KOPT-K1 (cell line): ENCODE data around the gene BCAS3.

ENCODE experiments used
- H3K27ac ChIP-seq: fragments of 200-600 bp; sonication (generic); 2 replicates; pipeline ENCODE4 v1.5.1; 2016; ENCODE audit warnings: antibody characterized with exemption, mild to moderate bottlenecking, low read depth, low read length; ENCODE audit not compliant: poor library complexity, severe bottlenecking
- H3K36me3 ChIP-seq: fragments of 200-600 bp; sonication (generic); 2 replicates; pipeline ENCODE4 v1.5.1; 2017; ENCODE audit warnings: antibody characterized with exemption, mild to moderate bottlenecking, low read length, moderate library complexity; ENCODE audit not compliant: insufficient read depth
- H3K9me3 ChIP-seq: fragments of 200-600 bp; sonication (generic); 2 replicates; pipeline ENCODE4 v1.5.1; 2017; ENCODE audit warnings: antibody characterized with exemption, low read length, mild to moderate bottlenecking; ENCODE audit not compliant: insufficient read depth, poor library complexity, severe bottlenecking

The BCAS3 gene

DNA sequence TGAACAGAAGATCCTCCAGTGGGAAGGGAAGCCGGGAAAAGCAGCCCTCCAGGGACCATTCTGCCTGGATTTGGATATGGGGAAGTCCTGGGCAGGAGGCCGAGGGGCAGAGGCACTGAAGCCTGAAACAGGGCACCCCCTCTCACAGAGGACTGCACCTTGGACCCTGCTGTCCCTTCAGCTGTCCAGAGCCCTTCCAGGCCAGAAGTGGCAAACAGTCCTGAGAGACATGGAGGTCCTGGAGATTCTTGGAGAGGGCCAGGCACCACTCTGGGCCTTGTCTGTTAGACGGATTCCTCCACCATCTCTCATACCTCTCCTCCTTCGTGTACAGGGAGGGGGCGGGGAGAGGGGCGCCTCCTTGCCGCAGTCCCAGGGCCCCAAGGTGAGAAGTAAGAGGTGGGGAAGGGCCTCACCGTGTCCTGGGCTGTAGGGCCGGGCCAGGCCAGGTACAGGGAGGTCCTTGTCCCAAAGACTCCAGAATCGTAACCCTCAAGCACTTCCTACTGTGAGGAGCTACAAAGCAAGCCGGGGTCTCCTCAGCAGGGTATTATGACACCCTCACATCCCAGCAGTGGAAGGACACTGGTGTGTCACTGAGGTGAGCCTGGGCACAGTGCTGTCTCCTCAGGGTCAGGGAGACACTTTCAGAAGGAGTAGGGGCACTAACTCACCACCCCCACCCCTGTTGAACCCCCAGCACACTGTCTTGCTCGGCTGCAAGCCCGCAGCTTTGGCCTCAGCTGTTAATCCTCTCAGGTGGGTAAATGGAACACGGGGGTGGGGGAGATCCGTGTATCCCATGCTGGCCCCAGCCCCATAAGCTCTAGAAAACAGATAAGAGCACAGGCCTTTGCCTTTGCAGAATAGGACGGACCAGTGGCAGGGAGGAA lies 705.4 kb downstream of the BCAS3 start:
- no peaks in the 10 kb centered on the region for H3K9me3 ChIP-seq
- H3K36me3 ChIP-seq = no peaks in the 10 kb centered on the region
- H3K27ac ChIP-seq = no peak overlapping the region

- H3K27ac ChIP-seq = no peak overlapping the region
- H3K9me3 ChIP-seq = no peaks in the 10 kb centered on the region
- no peaks in the 10 kb centered on the region for H3K36me3 ChIP-seq
Measured at GRCh38 chr17:61383689-61384201, 706.1 kb downstream of the BCAS3 start.

DNA sequence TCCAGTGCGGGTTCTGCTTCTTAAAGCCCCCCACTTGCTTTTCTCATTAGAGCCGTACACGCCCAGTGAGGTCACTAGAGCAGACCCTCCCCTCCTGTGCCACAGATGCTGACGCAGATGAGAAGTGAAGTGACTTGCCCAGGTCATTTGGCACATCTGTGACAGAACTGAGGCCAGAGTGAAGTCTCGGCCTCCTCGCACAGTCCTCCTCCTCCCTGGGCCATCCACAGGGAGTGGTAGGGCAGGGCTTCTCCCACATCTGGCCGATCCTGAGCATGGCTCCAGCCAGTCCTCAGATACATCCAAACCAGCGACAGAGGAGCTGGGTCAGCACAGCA lies 706.7 kb downstream of the BCAS3 start:
- no peak overlapping the region for H3K27ac ChIP-seq
- H3K9me3 ChIP-seq = no peaks in the 10 kb centered on the region
- H3K36me3 ChIP-seq = no peaks in the 10 kb centered on the region

DNA sequence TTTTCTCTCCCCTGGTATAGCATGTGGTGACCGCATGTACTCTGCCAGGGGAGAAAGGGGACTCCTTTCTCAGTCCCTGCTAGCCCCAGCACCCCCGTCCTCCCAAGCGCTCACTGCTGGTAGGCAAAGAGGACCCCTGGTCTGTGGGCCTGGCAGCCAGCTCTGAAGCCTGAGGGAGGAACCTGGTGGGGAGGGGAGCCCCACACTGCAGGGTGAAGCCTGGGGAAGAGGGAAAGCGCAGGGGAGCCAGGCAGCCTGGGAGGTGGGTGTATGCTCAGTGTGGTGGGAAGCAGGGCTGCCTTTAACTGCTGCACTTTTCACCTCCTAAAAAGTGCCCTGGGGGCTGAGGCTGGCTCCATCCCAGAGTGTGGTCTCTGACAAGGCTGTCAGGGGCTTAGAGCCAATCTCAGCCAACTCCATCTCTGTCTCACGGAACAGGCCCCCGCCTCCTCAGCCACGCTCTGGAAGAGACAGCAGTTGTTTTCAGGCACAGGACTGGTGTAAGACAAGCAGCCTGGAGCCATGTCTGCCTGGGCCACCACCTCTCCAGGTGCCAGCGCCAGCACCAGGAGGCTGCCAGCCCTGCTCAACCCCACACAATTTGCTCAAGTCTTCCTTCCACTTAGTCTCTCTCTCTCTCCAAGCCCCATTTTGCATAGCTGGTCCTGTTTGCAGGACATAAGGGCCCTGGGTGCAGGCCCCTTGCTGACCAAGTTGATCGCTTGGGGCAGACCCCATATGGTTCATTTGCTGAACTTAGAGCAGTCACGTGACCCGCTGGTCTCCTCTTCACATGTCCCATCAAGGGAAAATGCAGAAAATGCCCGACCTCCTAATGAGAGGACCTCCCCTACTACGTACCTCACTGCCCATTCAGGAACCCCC lies 707.3 kb downstream of the BCAS3 start:
- Histone ChIP-seq H3K9me3 (no peaks in the 10 kb centered on the region), H3K27ac (no peak overlapping the region), H3K36me3 (no peaks in the 10 kb centered on the region)

- no peak overlapping the region for H3K27ac ChIP-seq
- no peaks in the 10 kb centered on the region for H3K9me3 ChIP-seq
- H3K36me3 ChIP-seq = no peaks in the 10 kb centered on the region
Measured at GRCh38 chr17:61385577-61386236, 708.1 kb downstream of the BCAS3 start.

GRCh38 chr17:61386251-61386650 lies 708.6 kb downstream of the BCAS3 start:
- Histone ChIP-seq H3K9me3 (no peaks in the 10 kb centered on the region), H3K27ac (no peak overlapping the region), H3K36me3 (no peaks in the 10 kb centered on the region)

GRCh38 chr17:61387011-61387410 lies 709.4 kb downstream of the BCAS3 start:
- Histone ChIP-seq H3K9me3 (no peaks in the 10 kb centered on the region), H3K36me3 (no peaks in the 10 kb centered on the region), H3K27ac (no peak overlapping the region)

GRCh38 chr17:61387511-61388305 lies 710.1 kb downstream of the BCAS3 start:
- no peaks in the 10 kb centered on the region for H3K36me3 ChIP-seq
- no peaks in the 10 kb centered on the region for H3K9me3 ChIP-seq
- H3K27ac ChIP-seq = no peak overlapping the region

DNA sequence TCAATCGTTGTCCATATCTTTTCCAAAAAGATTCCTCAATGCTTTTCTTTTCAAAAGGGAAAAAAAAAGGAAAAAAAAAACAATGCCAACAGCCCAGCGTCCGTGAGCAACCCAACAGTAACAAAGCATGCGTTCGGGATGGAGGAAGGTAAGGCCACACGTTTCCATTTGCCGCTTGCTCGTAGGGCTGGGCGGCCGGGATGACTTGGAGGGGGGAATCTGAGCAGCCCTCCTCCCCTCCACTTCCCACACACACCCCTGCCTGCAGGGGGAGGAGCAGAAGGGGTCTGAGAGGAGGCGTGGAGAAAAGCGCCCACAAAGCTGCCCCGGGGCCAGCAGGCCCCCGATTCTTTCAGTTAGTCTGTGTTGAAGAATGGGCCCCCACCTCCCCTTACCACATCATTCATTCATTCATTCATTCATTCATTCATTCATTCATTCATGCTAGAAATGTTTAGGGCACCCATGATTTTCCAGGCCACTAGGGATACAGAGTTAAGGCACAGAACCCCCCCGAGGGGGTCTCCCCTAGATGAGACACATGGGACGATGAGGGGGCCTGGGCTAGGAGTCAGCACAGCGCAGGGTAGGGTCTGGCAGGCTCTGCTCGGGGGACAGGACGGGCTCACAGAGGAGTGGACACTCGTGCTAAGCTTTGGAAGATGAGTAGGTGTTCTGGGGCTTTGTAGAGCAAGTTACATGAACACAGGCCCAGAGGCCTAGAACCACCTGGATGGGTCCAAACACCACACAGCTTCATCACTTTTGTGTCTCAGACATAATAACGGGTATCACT lies 711.1 kb downstream of the BCAS3 start:
- H3K9me3 ChIP-seq = no peaks in the 10 kb centered on the region
- no peak overlapping the region for H3K27ac ChIP-seq
- no peaks in the 10 kb centered on the region for H3K36me3 ChIP-seq

DNA sequence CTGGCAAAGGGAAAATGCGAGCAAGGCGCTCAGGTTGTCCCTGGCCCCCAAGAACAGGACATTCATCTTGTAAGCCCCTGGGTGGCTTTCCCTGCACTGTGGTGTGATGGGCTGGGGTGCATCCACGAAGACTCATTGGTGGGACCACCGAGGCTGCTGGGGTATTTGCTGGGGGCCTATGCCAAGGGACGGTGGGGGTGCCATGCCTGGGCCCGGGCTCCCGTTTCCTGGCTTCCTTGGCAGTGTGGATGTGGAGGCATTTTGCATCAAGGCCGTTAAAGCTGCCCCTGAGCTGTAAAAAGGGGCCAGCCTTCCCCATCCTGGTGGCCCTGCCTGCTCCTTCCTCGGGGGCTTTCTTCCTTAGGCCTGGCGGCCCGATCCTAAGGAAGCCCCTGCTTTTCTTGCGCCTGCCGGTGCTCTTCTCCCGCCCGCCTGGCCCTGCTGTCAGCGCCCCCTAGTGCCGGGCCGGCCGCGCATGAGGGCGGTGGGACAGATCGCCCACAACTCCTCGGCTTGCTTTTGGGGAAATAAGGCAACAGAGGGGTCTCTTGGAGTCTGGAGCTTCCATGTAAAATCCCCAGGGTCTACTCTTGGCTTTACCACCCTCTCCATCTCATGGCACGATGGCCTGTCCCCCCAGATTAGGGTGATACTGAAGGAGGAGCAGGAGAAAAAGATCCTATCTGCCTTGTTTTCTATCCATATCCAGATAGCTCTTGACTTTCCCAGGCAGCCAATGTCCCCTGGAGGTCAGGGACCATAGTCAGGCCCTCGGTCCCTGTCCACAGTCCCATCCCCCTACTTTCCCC lies 712.2 kb downstream of the BCAS3 start:
- no peaks in the 10 kb centered on the region for H3K36me3 ChIP-seq
- H3K27ac ChIP-seq = no peak overlapping the region
- no peaks in the 10 kb centered on the region for H3K9me3 ChIP-seq

- no peaks in the 10 kb centered on the region for H3K36me3 ChIP-seq
- no peak overlapping the region for H3K27ac ChIP-seq
- no peaks in the 10 kb centered on the region for H3K9me3 ChIP-seq
Measured at GRCh38 chr17:61390479-61390791, 712.8 kb downstream of the BCAS3 start.

DNA sequence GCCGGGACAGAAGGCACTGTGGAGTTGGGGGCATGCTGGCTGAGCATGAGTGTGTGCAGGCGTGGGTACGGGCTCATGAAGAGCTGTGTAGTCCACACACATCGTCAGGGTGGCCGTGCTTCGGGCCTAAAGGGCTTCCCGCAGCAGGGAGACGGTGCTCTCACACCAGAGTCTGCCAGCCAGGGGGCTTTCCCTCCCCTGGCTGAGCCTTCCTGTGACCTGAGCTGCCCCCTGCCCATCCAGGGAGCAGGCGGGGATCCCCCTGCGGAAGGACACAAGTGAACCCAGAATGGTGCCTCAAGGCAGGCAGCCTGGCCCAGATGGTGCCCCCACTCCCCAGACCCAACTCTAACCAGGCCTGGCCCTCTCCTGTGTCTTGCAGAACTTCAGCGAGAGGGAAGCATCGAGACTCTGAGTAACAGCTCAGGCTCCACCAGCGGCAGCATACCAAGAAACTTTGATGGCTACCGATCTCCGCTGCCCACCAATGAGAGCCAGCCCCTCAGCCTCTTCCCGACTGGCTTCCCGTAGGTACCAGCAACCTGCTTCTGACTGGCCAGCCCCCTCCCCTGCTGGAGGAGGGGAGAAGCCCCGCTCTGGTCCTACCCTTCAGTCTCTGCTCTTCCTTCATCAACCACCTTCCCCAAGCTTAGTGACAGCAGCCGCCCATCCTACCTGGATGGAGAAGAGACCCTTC lies 714.1 kb downstream of the BCAS3 start:
- H3K36me3 ChIP-seq = no peaks in the 10 kb centered on the region
- H3K27ac ChIP-seq = no peak overlapping the region
- H3K9me3 ChIP-seq = no peaks in the 10 kb centered on the region

- H3K27ac ChIP-seq = no peak overlapping the region
- no peaks in the 10 kb centered on the region for H3K36me3 ChIP-seq
- peaks cover under 1% of the 10 kb centered on the region for H3K9me3 ChIP-seq
Measured at GRCh38 chr17:61392679-61393078, 715.0 kb downstream of the BCAS3 start.
